Measurements from ENCODE around the gene PRCC.
A peak's percentile ranks its signal among the peaks of the same experiment; 100 is the strongest.

The PRCC gene

GRCh38 chr1:156833603-156834002 lies 66.3 kb downstream of the PRCC start:
- no peak overlapping the region for H3K4me3 ChIP-seq
- no peak overlapping the region for H3K27ac ChIP-seq

DNA sequence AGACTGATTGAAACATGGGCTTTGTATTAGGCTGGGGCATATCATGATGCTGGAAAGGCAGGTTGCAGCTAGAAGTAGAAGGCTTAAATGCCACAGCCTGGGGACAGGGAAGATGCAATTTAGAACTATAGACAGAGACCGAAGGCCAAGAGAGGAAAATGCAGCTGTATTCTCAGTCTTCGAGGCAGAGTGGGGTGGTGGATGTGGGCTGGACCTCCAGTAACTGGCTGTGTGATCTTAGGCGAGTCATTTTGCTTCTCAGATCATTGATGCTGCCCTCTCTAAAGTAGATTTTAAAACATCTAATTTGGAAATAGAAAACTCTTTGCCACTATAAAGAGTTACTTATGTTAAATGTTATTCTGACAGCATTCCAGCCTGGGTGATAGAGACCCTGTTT lies 67.0 kb downstream of the PRCC start:
- Histone ChIP-seq H3K4me3 (no peak overlapping the region), H3K27ac (no peak overlapping the region)

DNA sequence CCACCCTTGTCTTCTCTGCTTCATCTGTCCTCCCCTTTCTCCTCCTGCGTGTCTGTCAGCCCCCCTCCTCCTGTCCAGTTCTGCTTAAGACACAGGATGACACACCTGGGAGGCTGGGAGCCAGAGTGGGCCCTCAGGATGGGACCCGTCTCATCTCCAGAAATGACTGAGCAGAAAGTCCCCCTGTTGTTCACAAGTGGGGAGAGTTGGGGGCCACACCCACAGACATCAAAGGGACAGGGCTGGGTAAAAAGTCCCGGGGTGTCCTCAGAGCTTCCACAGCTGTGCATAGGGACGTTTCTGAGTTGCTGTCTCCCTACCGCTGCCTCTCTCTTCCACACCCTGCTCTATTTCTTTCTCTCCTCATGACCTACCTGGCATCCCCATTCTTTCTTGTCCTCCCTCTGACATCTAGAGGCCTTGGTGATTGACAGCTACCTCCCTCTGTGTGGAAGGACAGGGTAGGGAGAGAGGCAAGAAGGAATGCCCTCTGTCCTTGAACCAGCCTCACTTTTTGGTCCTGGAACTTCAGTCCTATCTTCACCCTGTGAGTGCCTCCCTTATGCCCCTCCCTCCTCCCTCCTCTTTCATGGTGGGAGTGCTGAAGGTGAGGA lies 68.8 kb downstream of the PRCC start:
- peak overlapping the region in 1 of 21 experiments; percentile 16 for H3K27ac ChIP-seq
- H3K4me3 ChIP-seq = no peak overlapping the region

DNA sequence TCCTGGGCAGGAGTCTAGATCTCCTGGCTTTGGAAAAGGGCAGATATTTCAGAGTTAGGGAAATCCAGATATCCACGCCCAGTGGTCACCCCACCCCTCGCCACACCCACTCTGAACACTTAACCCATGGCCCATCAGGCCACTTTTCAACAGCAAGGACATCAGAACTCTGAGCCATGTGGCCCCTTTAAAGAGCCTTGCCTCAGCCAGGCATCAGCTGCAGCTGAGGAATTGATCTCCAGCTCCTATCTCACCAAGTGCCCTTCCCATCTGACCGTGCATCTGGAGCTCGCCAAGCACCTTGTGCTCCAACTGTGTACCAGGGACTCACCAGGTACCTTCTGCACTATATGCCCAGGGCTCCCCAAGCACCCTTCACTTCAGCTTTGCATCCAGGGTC lies 69.6 kb downstream of the PRCC start:
- no peak overlapping the region for H3K27ac ChIP-seq
- H3K4me3 ChIP-seq = no peak overlapping the region

DNA sequence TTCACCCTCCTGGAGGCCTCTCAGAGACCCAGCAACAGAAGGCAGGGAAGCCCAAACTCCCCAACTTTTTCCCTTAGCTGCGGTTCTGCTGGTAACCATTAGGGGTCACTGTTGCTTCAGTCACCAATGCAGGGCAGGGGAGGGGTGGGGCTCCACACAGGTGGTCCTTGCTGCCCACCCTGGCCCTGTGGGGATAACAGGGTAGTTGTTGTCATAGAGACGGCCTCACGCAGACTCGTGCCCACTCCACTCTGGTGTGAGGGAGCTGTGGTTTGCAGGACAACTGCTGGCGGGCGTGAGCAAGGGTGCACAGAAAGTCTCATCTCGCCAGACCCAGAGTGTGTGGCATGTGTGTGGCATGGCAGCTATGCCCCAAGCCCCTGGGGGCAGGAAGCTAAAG lies 71.6 kb downstream of the PRCC start:
- H3K4me3 ChIP-seq = no peak overlapping the region
- no peak overlapping the region for H3K27ac ChIP-seq

GRCh38 chr1:156839426-156840109 lies 72.2 kb downstream of the PRCC start:
- no peak overlapping the region for H3K4me3 ChIP-seq
- no peak overlapping the region for H3K27ac ChIP-seq

DNA sequence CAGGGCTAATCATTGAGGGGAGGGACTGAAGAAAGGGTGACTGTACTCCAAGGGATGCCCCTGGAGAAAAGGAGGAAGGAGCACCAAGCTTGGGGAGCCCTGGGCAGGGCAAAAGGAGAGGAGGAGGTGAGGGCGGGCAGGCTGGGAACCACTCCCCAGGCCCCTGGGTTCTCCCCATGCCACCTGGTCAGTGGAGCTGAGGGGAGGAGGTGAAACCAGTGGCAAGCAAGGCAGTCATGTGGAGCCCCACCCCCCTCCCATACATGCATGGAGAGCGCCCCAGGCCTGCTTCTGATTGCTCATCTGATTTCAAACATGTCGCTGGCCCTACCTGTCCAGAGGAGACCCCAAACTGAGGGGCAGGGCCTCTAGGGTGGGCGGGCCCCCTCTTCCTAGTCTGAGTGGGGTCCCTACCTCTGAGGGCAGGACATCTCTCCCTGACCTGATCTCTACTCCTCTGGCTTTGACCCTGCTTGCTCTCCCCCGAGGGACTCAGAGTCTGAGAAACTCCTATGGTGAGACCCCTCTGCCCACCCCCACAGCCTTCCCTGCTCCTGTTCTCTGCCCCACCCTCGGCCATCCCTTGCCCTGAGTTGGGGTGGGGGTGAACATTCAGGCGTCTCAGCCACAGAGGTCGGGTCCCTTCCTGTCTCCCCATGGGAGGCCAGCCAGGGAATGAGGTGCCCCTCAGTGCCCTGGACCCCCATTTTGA lies 73.0 kb downstream of the PRCC start:
- H3K27ac ChIP-seq = no peak overlapping the region
- H3K4me3 ChIP-seq = no peak overlapping the region

DNA sequence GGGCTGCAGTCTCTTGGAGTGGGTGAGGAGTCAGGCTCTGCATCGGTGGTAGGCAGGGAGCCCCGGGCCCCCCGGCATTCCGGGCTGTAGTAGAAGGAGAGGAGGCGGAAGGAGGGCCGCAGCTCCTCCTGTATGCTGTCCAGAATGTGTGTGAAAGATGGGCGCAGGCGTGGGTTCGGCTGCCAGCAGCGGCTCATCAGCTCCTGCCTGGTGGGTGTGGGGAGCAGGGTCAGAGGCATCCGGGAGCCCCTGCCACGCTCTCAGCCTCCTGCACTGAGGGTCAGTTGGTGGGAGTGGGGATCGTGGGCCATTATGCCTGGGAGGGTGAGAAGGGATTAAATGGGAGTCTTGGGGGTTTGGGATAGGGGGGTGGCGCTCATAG lies 73.6 kb downstream of the PRCC start:
- Histone ChIP-seq H3K27ac (no peak overlapping the region), H3K4me3 (no peak overlapping the region)

DNA sequence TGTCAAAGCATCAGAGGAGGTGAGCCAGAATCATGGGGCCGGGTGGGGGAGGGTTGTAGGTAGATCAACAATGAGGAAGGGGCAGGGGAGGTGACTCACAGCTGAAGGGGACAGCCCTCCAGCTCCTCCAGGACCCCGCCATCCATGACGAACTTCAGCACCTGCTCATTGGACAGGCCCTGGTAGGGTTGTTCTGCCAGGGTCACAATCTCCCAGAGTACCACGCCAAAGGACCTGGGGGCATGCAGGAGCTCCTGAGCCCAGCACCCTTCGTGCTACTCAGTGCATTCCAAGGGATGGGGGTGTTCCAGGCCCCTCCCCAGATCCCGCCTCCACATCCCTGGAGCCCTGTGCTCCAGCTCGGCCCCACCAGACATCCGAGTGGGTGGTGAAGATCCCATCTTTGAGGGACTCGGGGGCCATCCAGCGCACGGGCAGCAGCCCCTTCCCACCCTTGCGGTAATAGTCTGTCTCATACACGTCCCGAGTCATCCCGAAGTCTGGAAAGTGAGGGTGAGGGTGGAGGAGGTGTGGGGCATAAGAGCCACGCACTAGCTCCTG lies 74.0 kb downstream of the PRCC start:
- Histone ChIP-seq H3K4me3 (no peak overlapping the region), H3K27ac (no peak overlapping the region)

DNA sequence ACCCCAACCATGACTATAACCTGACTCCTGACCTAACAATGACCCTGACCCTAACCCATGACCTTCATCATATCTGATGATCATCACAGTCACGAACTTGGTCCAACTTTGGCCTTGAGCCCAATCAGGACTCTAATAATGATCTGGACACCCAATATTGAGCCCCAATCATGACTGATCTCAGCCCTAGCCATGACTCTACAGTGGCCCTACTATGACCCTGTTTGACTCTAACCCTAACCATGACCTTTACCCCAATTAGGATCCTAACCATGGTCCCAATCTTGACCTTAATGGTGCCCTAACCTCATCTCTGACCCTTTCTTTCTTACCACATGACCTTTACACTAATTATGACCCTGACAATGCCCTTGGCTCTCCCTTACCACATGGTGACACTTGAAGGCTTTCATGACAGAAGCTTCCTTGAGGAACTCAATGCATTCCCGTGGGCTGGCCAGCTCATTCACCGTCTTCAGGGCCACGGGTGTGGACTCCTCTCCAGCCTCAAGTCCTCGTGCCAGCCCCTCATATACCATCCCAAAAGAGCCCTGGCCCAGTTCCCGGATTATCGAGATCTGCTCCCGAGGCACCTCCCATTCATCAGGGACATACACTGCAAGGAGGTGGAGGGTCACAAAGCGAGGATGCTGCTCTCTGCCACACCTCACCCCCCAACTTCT lies 75.4 kb downstream of the PRCC start:
- no peak overlapping the region for H3K27ac ChIP-seq
- H3K4me3 ChIP-seq = no peak overlapping the region

GRCh38 chr1:156844102-156844501 lies 76.8 kb downstream of the PRCC start:
- Histone ChIP-seq H3K27ac (no peak overlapping the region), H3K4me3 (no peak overlapping the region)

- Histone ChIP-seq H3K27ac (no peak overlapping the region), H3K4me3 (no peak overlapping the region)
Measured at GRCh38 chr1:156844638-156845037, 77.3 kb downstream of the PRCC start.

DNA sequence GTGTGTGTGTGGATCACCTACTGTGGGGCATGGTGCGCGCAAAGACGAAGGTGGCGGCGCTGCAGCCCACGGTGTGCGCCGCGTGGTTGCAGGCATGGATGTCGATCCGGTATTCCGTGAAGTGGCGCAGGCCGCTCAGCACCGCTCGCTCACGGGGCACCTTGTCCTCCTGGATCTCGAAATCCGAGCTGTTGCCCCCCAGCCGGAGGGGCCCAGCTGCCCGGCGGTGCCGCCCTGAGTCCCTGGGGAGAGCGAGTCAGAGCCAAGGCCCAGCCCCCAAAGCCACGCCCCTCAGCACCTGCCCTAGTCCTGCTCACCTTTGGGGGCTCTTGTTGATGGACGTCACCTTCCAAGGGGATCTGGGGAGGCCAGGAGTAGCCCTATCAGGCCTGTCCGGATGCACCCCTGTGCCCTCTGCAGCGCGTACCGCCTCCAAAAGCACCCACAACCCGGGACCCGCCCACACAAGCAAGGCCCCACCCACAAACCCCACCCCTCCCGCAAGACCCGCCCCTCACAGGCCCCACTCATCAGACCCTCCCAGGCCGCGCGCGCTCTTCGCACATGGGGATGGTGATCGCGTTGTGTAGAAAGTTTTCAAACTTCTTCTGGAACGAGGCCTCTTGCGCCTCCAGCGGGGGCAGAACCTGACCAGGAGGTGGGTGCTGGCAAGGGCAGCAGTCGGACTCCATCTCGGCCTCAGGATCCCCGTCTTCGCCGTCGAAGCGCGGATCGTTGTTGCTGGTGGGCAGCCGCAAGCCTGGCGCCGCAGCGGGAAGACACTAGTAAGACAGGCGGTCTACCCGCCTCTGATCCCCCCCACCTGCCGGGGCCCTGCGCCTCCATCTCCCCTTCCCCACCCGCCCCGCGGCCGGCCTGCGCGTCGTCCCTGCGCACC lies 78.0 kb downstream of the PRCC start:
- Histone ChIP-seq H3K4me3 (no peak overlapping the region), H3K27ac (no peak overlapping the region)

- no peak overlapping the region for H3K4me3 ChIP-seq
Measured at GRCh38 chr1:156845953-156846545, 78.7 kb downstream of the PRCC start.

GRCh38 chr1:156846643-156847042 lies 79.3 kb downstream of the PRCC start:
- Histone ChIP-seq H3K4me3 (no peak overlapping the region), H3K27ac (no peak overlapping the region)

More at GRCh38 chr1:156845953-156846545, 78.7 kb downstream of the PRCC start:
- no peak overlapping the region for H3K27ac ChIP-seq

DNA sequence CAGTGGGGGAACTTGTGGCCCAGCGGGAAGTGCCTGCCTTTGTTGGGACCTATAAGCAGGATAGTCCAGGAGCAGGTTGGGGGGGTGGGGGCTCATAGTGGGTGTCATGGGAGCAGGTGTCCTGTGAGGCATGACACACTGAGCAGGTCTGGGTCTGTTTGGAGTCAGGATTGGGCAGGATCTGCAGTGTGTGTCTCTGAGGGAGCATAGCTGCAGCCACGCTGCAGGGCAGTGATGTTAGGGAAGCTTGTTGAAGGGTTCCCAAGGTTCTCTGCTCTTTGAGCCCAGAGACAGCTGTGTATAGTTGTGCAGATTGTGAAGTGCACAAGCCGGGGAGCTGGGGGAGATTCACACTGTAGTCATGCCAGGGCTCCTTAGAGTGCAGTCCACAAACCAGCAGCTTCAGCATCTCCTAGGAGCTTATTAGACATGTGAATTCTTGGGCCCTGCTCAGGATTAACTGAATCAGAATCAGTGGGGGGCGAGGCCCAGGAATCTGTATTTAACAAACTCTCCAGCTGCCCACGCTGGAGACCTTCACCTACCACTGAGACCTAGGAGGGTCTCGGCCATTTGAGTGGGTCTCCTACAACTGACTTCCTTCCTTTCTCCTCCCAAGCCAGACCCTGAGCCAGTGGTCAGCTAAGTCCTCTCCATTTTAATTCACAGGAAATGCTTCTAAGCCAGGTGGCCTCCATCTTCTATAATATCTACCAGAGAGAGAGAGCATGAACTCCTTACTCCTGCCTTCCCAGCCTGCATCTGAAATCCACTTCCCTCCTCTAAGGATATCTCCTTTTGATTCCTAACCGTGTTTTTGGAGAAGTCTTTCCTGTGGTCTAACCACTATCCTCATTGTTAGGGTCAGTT lies 80.5 kb downstream of the PRCC start:
- Histone ChIP-seq H3K4me3 (no peak overlapping the region), H3K27ac (no peak overlapping the region)

GRCh38 chr1:156848461-156849150 lies 81.3 kb downstream of the PRCC start:
- Histone ChIP-seq H3K4me3 (no peak overlapping the region), H3K27ac (no peak overlapping the region)

GRCh38 chr1:156849151-156849496 lies 81.8 kb downstream of the PRCC start:
- Histone ChIP-seq H3K4me3 (no peak overlapping the region), H3K27ac (no peak overlapping the region)

All from skin epidermis (tissue), 12 donors.